HG03432 (cell line): ENCODE measurements around the gene TSKU.
"Not testable (repeated sequence)": the region's sequence is repeated elsewhere in the genome, so short reads cannot be mapped to it uniquely, and the experiment has no call there.

Experiments used
- ATAC-seq: cut with Tn5 transposase; IDR thresholded peaks from one replicate; pipeline ENCODE4 v1.9.1; 2021; ENCODE audit warnings: mild to moderate bottlenecking, moderate library complexity; ENCODE audit not compliant: unreplicated experiment

TSKU gene

DNA sequence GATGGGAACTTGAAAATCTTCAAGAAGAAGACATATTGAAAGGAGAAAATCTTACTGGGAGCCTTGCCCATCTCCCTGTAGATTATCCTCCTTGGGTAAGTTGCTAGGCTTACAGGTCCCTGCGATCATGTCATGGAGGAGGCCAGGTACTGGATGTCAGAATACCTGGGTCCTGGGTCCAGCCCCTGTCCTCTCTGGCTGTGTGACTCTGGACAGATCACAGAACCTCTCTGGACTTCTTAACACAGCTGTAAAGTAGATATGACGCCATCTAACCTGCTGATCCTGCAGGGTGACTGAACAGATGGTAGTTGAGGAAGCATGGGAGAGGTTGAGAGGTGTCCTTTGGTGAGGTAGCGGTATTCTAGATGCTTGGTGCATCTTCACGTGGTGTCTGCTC lies 4.1 kb downstream of the TSKU start:
- no peak for ATAC-seq

DNA sequence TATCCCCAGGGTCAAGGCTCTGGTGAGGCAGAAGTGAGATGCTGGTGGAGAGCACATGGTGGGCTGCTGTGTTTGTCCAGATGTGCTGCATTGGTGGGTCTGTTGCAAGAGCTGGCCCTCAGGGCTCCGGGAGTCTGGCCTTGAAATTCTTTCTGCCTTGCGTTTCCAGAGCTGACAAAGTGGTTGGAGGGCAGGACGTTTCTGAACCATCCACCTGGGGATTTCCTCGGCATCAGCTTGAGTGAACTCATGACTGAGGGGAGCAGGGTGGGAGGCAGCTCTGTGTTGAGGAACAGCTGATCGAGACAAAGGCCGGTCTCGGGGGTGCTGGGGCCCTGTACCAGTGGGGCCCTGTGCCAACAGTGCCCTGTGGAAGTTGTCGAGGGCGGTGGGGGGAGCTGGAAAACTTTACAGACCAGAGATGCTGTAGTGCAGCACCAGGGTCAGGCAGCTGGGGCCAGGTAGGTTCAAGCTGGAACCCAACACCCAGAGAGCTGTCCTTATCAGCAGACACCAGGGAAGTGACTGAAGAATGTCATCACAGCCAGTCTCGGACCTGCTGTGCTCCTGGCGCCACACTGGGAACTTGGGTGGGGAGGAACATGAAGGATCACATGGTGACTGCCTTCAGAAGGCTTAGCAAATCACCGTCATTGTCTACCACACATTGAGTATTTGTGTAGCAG lies 4.9 kb downstream of the TSKU start:
- no peak for ATAC-seq

DNA sequence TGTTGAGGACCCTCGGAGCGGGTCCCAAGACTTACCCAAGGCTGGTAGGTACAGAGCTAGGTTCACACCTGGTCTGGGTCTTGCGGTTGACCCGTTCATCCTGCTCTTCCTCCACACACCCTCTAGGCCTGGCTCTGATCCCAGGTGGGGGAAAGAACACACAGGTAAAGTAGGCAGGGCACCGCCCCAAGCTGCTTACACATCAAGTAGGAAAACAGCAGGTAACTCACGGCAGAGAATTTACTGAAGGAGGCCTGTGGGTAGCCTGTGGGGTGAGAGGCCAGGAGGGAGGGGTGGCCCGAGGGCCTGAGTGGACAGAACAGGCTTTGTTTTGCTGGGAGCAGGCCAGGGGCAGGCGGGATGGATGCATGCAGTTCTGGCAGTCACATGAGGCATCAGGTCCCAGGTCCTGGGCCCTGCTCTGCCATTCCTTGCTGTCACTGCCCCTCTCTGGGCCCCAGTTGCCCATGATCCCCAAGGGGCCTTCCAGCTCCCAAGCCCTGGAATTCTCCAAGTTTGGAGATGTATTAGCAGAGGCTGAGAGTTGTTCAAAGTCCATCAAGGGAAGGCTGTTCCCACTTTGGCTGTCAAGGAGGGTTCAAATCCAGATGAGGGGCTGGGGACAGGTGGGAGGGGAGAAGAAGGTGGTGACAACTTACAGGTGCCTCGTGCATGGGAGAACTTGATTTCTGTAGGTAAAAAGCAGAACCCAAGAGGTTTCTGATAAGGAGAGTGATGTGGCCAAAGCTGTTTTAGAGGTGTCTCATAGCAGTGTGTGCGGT lies 5.7 kb downstream of the TSKU start:
- ATAC-seq, result no peak

DNA sequence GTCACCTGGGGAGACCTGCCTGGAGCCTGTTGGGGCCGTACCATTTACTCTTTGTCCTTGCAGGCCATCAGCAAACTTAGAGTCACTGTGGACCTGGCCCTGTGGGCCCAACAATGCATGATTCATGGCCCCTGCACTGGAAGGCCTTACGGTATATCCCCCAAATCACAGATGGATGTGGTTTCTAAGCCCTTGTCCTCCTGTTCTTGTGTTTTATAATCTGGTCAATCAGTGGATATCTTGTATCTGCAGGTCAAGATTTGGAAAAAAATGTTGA lies 6.2 kb downstream of the TSKU start:
- ATAC-seq, result no peak

DNA sequence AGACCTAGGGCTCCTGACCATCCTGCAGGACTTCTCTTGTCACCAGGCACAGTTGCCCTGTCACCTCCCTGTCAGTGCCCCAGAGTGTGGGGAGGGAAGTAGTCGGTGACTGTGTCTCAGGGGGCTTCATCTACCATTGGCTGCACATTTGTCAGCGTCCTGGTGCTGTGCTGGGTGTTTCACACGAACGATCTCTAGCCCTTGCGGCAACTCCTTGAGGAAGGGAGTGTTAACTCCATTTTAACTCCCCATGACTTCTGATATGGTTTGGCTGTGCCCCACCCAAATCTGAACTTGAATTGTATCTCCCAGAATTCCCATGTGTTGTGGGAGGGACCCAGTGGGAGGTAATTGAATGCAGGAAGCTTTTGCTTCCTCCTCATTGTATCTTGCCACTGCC lies 7.1 kb downstream of the TSKU start:
- ATAC-seq, result no peak

DNA sequence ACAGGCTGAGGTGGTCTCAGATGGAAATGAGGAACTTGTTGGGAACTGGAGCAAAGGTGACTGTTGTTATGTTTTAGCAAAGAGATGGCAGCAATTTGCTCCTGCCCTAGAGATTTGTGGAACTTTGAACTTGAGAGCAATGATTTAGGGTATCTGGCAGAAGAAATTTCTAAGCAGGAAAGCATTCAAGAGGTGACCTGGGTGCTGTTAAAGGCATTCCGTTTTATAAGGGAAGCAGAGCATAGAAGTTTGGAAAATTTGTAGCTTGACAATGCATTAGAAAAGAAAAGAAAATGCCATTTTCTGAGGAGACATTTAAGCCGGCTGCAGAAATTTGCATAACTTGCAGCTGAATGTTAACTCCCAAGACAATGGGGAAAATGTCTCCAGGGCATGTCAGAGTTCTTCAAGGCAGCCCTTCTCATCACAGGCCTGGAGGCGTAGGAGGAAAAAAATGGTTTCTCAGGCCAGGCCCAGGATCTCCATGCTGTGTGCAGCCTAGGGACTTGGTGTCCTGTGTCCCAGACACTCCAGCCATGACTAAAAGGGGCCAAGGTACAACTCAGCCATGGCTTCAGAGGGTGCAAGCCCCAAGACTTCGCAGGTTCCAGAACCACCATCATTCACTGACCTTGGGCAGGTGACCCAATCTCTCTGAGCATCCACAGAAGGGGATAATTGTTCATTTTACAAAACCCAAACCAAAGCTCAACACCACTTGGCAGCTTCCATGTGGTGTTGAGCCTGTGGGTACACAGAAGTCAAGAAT lies 8.0 kb downstream of the TSKU start:
- not testable (repeated sequence) for ATAC-seq

DNA sequence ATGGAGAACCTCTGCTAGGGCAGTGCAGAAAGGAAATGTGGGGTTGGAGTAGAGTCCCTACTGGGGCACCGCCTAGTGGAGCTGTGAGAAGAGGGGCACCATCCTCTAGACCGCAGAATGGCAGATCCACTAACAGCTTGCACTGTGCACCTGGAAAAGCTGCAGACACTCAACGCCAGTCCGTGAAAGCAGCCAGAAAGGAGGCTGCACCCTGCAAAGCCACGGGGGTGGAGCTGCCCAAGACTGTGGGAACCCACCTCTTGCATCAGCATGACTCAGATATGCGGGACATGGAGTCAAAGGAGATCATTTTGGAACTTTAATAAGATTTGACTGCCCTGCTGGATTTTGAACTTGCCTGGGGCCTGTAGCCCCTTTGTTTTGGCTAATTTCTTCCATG lies 8.7 kb downstream of the TSKU start:
- no peak for ATAC-seq

DNA sequence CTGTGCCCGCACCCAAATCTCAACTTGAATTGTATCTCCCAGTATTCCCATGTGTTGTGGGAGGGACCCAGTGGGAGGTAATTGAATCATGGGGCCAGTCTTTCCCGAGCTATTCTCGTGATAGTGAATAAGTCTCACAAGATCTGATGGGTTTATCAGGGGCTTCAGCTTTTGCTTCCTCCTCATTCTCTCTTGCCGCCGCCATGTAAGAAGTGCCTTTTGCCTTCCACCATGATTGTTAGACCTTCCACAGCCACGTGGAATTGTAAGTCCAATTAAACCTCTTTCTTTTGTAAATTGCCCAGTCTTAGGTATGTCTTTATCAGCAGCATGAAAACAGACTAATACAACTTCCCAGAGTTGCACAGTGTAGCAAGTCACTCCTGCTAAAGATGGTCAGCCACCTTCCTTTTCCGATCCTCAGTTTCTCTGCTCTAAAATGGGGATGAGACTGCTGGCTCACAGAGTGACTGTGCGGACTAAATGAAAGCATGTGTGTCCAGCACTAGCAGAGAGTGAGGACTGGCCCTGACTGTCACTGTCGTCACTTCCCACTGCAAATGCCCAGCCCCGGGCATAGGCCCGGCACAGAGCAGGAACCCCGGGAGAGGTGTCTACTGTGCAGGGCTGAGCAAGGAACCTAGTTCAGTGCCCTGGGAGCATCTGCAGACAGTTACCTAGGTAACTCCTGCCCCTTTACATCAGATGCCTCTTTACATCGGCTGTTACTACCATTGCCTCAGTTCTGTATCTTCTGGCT lies 9.5 kb downstream of the TSKU start:
- no peak for ATAC-seq

DNA sequence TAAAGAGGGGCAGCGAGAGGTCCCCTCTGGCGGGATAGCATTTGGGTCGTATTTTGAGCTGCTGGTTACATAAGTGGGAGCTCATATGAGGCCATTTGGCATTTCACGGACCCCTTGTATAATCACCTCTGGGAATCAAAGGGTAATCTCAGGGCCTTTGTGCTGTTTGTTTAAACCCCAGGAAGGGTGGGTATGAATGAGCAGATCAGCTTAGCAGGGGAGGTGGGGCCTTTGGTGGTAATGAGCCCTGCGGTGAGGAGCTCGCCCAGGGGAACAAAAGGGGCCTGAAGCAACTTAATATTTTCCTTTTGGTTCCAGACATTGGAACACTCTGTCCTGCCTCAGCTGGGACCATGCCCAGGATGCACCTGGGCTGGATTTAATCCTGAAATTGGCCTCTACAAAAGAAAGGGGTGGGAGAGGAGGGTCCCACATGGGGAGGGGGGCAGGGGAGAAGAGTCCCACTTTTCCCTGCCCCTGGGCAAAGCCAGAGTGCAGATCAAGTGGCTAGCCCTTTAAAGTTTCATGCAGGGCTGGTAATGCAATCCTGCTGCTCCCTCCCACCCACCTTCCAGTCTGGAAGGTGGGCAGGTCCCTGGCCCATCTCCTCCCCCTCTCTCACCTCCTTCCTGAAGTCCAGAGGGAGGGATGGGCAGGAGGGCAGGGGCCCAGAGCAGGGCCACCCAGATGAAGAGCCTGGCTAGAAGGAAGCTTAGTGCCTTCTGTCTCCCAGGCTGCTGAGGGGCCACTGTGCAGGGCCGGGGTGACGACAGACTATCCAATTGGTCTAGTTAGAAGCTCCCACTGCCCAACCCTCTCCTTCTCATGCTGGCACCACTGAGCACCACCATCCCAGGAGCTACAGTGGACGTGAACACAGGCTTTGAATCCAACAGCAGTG lies 10.5 kb downstream of the TSKU start:
- no peak for ATAC-seq

DNA sequence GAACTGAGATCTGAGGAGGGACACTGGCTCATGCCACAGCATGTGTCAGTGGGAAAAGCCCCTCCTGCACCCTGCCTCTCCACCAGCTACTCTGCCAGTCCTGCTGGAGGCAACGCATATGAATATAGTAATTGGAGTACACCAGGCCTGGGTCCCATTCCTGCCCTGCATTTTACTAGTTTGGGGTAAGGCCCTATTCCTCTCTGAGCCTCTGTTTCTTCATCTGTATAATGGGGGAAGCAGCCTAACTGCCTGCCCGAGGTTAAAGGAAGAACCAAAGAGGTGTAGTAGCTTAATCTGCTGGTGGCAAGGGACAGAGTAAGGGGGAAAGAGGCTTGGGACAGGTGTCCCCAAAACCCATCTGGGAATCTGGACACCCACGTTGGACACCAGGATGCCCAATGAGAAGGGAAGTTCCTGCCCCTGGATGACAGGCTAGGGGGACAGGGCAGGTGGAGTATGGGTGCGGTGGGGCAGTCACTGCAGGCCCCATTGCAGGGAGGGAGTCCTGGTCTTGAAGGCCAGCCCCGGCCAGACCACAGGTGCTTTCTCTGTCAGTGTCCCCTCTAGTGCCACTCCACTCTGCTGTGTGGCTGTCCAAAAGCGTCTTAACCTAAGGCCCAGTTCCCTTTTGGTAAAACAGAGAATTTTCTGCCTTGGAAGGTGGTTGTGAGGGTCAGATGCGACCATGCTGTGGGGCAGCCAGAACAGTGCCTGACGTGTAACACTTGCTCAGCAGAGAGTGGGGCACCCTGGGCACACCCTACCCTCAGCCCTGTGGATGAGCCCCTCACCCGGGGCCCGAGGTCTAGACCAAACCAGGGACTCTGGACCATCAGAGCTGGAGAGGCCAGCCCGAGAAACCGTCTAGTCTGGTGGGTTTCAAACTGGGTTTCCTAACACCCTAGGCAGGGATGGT lies 11.5 kb downstream of the TSKU start:
- no peak for ATAC-seq

DNA sequence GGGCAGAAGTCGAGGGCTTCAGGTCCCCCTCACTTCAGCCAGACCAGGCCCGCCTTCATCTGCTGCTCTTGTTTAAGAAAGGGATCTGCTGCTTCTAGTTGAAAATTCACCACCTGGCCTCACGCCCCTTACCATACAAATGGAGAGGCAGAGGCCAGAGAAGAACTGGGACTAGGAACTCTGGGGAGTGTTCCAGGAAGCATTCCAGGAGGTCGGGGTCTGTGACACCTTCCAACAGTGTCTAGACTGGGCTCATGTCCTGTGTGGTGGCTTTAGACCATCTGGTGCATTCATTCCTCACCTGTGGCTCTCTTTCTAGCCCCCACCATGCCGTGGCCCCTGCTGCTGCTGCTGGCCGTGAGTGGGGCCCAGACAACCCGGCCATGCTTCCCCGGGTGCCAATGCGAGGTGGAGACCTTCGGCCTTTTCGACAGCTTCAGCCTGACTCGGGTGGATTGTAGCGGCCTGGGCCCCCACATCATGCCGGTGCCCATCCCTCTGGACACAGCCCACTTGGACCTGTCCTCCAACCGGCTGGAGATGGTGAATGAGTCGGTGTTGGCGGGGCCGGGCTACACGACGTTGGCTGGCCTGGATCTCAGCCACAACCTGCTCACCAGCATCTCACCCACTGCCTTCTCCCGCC lies 12.3 kb downstream of the TSKU start:
- ATAC-seq, result no peak

DNA sequence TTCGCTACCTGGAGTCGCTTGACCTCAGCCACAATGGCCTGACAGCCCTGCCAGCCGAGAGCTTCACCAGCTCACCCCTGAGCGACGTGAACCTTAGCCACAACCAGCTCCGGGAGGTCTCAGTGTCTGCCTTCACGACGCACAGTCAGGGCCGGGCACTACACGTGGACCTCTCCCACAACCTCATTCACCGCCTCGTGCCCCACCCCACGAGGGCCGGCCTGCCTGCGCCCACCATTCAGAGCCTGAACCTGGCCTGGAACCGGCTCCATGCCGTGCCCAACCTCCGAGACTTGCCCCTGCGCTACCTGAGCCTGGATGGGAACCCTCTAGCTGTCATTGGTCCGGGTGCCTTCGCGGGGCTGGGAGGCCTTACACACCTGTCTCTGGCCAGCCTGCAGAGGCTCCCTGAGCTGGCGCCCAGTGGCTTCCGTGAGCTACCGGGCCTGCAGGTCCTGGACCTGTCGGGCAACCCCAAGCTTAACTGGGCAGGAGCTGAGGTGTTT lies 12.8 kb downstream of the TSKU start:
- no peak for ATAC-seq

DNA sequence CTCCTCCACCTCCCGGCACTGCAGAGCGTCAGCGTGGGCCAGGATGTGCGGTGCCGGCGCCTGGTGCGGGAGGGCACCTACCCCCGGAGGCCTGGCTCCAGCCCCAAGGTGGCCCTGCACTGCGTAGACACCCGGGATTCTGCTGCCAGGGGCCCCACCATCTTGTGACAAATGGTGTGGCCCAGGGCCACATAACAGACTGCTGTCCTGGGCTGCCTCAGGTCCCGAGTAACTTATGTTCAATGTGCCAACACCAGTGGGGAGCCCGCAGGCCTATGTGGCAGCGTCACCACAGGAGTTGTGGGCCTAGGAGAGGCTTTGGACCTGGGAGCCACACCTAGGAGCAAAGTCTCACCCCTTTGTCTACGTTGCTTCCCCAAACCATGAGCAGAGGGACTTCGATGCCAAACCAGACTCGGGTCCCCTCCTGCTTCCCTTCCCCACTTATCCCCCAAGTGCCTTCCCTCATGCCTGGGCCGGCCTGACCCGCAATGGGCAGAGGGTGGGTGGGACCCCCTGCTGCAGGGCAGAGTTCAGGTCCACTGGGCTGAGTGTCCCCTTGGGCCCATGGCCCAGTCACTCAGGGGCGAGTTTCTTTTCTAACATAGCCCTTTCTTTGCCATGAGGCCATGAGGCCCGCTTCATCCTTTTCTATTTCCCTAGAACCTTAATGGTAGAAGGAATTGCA lies 13.5 kb downstream of the TSKU start:
- ATAC-seq, result no peak

DNA sequence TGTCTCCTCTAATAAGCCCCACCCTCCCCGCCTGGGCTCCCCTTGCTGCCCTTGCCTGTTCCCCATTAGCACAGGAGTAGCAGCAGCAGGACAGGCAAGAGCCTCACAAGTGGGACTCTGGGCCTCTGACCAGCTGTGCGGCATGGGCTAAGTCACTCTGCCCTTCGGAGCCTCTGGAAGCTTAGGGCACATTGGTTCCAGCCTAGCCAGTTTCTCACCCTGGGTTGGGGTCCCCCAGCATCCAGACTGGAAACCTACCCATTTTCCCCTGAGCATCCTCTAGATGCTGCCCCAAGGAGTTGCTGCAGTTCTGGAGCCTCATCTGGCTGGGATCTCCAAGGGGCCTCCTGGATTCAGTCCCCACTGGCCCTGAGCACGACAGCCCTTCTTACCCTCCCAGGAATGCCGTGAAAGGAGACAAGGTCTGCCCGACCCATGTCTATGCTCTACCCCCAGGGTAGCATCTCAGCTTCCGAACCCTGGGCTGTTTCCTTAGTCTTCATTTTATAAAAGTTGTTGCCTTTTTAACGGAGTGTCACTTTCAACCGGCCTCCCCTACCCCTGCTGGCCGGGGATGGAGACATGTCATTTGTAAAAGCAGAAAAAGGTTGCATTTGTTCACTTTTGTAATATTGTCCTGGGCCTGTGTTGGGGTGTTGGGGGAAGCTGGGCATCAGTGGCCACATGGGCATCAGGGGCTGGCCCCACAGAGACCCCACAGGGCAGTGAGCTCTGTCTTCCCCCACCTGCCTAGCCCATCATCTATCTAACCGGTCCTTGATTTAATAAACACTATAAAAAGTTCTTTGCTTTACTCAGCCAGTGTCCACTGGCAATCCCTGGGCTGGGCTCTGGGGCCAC lies 14.4 kb downstream of the TSKU start:
- no peak for ATAC-seq

DNA sequence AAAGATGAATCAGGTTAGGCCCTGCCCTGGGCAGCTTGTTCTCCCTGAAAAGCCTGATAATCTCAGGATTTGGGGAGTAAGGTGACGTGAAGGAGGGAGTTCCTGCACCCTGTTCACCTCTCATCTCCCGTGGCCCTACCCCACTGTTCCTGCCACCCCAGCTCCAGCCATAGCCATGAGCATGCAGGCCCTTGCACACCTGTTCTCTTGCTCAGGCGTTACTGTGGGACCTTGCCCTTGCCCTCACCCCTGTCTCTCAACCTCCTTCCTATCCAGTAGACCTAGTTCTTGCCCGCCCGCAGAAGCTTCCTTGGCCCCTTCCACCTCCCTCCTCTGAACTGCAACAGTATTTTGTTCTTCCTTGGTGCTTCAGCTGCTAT lies 15.0 kb downstream of the TSKU start:
- no peak for ATAC-seq

DNA sequence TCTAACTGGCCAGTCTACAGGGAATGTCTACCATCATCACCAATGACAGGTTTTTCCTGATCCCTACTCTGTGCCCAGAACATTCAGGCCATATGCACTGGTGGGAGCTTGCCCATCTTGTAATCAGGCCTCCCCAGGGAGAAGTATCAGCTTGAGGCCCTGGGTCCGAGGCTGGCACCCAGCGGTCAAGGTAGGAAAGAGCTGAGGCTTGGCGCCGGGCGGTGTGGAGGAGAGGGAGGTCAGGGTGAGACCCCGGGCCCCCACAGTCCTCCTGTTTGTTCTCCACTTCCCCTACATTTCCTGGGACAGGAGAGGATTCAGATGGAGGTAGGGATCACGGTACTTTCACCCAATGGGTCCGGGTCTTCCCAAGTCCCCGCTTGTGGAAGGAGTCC lies 15.5 kb downstream of the TSKU start:
- ATAC-seq, result no peak
